CD4-positive, alpha-beta T cell treated with Interleukin-17A for 1 hour (primary cell): ENCODE data around the gene SEC14L2.
A peak's percentile ranks its signal among the peaks of the same experiment; 100 is the strongest.
"Not testable (repeated sequence)": the region's sequence is repeated elsewhere in the genome, so short reads cannot be mapped to it uniquely, and the experiment has no call there.

Experiments used
- DNase-seq: peaks from one replicate; pipeline ENCODE4 v3.0.0-alpha.2; 2020

The SEC14L2 gene

DNA sequence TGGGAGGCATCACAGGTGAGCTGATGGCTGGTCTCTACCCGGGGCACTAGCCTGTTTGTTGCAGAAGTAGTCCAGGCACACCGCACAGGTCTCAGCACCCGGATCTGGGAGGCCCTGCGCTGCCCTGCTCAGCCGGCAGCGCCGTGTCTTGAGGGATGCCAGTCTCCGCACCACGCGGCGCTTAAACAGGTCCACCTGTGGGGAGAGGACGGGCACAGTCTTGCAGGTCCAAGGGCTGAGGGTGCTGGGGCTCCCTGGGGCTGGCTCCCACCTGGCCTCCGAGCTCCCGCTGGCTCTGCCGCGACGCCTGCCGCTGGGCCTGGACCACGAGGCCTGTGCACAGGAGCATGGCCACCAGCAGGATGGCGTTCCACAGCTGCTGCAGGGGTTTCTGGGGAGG, 16.8 kb upstream of the SEC14L2 start:
- no peak for DNase-seq

DNA sequence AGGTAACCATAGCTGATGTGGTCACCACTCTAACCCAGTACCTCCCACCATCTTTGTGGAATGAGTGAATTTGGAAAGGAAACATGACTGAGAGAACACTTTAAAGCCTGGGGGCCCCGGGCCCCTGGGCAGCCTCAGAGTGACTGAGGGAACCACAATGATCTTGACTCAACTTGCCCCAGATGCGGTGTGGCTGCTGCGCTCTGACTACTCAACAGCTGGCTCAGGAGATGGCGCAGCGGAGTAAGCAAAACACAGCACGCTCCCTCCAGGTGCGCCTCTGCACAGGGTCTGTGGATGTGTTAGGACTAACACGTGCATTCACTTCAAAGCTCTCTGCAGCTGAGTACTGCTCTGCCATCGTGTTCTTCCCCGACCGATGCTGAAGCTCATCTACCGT, 15.6 kb upstream of the SEC14L2 start:
- DNase-seq, result no peak

DNA sequence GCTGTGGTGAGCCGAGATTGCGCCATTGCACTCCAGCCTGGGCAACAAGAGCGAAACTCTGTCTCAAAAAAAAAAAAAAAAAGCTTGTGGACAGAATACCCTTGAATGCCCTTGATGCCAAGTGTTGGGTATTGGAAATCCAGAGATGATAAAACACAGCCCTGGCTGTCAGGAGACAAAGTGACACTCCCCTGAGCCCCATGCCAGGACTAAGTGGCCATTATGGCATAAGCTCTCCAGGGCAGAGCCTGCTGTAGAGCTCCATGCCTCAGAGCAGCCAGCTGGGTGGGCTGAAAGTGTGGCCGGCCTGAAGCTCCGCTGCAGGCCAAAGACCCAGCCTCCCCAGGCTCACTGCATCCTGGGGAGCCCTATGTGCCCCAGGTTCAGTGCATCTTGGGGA, 14.5 kb upstream of the SEC14L2 start:
- no peak for DNase-seq

DNA sequence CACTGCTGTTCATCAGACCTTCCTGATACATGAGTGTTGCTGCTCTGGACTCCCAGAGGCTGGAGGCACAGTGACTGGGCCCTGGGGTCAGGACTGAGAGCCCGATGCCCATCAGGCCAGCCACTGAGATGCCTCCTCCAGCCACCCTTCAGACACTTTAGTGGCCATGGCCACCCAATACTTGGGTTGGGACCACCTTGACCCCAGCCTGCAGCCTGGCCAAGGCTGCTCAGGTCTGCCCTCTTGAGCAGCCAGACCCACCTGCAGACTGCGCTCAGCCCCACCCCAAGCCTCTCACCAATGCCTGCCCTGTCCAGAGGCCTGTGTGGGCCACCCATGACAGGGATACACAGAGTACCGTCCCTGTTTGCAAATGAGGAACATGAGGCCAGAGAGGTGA, 13.8 kb upstream of the SEC14L2 start:
- no peak for DNase-seq

DNA sequence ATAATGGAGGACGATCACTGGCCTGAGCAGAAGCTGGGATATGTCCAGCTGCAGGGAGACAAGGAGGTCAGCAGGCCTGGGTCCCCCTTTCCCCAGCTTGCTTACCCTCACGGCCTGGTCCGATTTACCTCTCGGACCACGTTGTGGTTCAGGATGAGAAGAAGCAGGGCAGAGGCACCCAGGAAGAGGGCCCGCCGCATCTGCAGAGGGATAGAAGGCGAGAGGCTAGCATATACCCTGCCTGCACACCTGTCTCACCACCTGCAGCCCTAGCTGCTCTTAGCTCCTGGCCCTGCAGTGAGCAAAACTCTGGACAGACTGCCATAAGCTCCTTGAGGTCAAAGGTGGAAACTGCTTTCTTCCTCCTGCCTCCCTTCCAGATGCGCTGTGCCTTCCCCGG, 10.9 kb upstream of the SEC14L2 start:
- DNase-seq, result no peak

DNA sequence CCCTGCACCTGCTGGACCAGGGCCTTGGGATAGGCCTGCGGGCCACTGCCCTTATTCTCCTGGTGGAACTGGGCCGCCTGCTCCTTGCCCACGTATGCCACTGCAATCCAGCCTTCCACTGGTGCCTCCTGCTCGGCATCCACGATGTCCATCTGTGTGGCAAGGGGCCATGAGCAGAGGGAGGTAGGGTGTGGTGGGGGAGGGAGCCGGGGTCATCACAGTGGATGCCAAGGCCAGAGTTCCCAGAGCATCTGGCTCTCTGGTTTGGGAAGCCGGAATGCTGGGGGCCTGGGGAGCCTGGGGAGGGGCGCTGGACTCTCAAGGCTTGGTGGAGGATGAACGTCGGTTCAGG, 10.2 kb upstream of the SEC14L2 start:
- DNase-seq, result no peak

DNA sequence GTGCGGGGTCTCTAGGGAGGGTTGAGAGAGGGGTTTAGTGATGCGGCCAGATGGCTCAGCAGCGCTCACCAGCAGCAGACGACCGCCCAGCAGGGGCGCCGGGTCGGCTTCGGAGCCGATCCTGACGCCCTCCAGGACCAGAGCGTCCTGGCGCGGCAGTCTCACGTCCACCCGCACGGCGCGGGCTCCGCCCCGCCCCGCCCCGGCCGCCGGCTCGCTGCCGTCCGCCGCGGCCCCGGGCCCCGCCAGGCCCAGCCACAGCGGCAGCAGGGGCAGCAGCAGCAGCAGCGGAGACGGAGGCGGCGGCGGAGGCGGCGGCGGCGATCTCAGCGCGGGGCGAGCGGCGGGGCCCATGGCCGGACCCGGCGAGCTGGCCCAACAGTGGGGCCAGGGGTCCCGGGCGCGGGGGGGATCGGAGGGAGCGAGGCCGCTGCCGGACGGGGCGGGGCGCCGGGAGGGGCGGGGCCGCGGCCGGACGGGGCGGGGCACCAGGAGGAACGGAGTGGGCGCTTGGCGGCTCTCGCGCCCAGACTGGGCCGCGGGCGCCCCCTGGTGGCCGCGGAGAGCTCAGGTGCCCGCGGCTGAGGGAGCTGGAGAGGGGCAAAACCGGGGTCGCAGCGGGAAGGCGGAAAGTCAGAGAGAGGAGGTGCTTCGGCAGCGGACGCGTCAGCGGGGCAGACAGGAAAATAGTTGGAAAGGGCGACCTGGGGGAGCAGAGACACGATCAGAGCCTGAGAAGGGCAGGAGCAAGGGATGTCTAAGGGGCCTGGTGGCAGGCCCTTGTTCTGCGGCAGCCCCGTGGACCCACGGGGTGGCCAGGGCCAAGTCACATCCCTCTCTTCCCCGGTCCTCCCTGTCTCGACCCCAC, 9.6 kb upstream of the SEC14L2 start, which contains the start of gene RNF215:
Gene RNF215, minus strand, starts transcription at position 452 of the 868 bp plus-strand sequence. Its CDS starts 98 bp downstream, at position 354.
- peak; percentile 76 for DNase-seq

DNA sequence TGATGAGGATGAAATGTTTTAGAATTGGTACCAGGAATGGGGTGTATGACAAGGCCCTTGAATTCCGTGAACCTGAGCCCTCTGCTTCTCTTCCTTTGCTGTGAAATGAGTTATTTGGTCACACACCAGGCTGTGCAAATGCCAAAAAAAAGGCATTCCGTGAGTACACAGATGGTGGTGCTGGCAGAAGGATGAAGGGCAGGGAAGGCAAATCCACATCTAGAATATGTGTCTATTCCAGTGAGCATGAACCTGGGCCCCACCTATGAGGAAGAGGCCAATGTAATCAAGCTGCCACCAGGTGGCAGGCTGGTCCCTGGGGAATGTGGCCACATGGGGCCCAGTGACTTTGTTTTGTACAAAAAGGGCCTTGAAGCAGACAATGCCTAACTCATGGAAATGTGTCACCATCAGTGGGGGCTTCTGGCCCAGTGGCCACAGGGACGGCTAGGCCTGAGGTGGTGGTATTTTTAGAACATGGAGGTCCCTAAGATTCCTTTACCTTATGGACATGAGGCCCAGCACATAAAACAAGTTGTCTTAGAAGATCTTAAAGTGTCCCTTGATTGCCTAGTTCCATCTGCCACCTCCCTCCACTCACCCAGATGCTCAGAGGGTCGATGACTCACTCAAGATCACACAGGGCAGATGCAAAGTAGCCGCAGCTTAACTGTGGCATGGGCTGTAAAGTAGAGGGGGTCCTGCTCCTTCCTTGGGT, 5.7 kb upstream of the SEC14L2 start:
- peak; percentile 83 for DNase-seq

DNA sequence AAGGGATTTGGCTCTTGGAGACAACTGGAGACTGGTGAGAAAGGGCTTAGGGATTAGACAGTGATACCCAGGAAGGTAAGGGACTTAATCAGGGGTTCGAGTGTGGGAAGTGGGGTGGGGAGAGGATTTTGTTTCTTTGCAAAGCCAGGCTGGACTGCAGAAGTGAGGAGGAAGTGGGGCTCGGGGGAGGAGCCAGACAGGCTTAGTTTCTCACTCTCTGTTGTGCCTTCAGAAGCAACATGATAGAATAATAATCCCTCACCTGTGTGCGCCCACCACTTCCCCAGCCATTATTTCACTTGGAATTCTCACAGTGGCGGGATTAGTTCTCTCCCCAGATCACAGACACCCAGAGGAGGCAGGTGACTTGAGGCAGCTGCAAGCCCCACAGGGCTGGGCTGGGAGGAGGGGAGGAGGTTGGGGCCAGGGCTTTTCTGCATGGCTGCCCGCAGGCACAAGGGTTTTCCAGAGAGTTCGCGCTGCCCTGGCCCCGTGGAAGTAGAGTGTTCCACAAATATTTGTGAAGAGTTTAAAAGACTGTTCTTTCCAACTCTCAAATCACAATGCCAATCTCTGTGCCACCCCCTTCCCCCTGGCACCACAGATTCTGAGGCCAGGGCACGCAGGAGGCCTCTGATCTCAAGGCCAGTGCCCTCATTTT, 4.0 kb upstream of the SEC14L2 start:
- DNase-seq, result no peak

DNA sequence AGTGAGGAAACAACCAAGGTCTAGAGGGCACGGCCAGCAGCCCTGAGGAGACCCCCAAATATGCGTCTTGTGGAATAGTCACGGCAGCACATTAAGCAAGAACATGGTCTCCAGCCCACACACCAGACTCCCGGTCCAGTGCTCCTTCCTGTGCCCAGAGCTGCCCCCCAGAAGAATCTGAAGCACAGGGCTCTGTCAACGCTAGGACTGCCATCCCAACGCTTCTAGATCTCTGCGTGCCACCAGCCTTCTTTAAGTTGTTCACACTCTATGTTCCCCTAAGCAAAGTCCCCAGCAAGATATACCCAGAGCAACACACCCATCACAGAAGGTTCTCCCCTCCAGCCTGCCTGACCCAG, 3.5 kb upstream of the SEC14L2 start:
- DNase-seq, result no peak

DNA sequence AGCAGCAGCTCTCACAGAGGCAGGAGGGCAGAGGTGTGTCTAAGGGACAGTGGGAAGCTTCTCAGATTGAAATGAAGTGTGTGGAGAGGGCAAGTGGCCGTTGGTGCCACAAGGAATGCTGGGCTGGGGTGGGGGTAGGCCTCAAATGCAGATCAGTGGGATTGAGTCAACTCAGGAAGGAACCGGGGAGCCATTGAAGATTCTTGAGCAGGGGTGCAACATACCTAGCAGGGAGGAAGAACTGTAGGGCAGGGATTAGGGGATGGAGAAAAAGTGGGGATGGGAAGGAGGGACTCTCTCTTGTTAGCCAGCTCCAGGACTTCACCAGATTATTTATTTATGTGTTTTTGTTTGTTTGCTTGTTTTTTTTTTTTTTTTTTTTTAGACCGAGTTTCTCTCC, 2.9 kb upstream of the SEC14L2 start:
- DNase-seq, result no peak

DNA sequence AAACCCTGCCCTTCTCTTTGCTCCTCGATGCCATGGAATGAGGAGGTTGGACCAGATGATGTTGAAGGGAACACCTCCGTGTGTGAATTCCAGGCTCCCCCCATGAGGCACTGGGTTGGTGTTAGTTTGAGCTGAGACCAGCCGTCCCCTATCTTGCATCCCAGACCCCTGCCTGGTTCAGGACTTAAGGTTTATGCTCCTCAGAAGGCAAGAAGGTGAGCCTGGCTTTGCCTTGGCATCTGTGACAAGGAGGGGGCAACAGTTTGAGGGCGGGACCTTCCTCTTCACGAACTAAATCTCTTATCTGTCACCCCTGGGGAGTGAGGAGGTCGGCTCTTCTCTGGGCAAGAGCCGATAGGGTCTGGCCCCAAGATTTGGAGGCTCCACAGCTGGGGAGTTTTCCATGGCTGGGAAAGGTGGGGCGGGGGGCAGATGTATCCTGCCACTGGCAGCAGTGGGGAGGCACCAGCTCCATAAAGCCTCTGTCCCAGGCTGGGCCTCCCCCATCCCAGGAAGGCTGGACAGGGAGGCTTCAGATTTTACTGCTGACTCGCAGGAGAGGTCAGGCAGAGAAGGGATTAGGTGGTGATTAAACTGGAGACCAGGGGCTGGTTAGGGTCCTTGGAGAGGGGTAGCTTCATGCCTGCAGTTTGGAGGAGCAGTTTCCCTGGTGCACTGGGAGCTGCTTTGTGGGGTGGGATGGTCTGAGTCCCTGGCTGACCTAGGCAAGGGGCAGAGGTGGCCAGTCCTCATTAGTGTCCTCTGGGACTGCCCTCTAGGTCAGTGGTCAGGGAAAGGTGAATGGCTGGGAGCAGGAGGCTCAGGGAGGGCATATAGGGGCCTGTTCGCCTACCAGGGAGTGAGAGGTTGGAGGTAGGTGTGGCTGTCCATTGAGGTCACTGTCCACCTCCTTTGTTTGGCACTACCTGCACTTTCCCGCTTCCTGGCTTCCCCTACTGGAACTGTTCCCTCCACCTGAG, 1.1 kb downstream of the SEC14L2 start:
- no peak for DNase-seq

DNA sequence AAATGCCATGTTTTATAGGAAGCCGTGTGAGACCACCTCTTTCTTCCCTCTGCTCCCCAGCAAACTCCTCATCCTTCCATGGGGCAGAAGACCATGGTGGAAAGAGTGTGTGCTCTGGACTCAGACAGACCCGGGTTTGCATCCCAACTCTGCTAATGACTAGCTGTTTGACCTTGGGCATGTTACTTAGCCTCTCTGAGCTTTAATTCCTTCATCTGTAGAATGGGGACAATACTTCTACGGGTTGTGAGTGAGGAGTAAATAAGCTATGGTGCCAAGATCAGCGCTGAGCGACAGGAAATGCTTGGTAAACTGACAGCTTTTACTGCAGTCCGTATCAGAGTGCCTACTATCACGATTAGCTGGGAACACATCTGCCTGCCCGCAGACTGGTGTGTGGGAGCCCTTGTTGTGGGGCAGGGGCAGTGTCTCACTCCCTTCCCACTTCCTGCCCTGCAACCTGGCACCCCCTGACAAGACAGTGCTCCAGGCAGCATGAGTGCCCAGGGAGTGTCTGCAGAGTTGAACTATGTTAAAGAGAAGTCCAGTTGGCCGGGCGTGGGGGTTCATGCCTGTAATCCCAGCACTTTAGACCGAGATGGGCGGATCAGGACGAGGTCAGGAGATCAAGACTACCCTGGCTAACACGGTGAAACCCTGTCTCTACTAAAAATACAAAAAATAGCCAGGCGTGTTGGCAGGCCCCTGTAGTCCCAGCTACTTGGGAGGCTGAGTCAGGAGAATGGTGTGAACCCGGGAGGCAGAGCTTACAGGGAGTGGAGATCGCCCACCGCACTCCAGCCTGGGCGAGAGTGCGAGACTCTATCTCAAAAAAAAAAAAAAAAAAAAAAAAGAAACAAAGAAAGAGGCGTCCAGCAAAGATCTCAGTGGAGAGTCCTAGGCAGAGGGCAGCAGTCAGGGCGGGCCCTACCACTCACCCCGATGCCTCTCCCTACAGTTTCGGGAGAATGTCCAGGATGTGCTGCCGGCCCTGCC, 2.2 kb downstream of the SEC14L2 start:
- DNase-seq, result no peak

DNA sequence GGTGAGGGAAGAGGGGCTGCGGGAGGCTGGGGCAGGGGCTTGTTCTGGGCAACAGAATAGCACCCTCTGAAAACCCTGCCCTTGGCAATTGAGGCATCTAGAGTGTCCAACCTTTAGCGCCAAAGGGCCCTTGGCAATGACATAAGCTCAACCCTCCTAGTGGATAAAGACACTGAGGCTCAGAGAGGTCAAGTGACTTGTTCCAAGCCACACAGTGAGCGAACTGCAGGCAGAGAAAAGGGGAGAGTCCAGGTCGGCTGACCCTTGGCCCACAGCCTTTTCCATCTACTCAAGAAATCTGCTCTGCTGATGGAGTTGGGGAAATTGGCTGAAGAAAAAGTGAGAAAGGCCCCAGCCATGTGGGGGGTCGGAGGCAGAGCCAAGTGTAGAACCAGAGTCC, 2.9 kb downstream of the SEC14L2 start:
- no peak for DNase-seq

DNA sequence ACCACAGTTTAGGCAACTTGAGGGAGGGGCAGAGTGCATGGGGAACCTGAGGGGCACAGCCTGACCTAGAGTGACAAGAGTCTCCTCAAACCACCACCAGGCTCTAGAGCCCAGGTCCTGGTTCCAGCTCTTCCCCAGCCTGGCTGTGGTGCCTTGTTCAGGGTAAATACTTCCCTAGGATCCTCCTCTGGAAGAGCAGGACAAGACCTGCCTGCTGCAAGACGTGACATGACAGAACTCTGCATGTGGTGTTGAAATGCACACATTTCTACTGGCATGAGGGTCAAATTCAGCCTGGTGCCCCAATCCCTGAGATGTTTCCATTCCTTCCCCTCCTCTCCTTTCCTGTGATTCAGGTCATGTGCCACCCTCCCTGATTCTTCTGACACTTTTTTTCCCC, 3.3 kb downstream of the SEC14L2 start:
- DNase-seq, result no peak

DNA sequence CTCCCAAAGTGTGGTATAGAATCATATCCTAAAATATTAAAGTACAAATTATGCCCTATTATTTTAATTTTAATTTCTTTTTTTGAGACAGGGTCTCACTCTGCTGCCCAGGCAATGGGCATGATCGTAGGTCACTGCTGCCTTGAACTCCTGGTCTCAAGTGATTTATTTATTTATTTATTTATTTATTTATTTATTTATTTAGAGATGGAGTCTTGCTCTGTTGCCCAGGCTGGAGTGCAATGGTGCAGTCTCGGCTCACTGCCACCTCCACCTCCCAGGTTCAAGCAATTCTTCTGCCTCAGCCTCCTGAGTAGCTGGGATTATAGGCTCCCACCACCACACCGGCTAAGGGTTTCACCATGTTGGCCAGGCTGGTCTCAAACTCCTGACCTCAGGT, 4.2 kb downstream of the SEC14L2 start:
- not testable (repeated sequence) for DNase-seq

DNA sequence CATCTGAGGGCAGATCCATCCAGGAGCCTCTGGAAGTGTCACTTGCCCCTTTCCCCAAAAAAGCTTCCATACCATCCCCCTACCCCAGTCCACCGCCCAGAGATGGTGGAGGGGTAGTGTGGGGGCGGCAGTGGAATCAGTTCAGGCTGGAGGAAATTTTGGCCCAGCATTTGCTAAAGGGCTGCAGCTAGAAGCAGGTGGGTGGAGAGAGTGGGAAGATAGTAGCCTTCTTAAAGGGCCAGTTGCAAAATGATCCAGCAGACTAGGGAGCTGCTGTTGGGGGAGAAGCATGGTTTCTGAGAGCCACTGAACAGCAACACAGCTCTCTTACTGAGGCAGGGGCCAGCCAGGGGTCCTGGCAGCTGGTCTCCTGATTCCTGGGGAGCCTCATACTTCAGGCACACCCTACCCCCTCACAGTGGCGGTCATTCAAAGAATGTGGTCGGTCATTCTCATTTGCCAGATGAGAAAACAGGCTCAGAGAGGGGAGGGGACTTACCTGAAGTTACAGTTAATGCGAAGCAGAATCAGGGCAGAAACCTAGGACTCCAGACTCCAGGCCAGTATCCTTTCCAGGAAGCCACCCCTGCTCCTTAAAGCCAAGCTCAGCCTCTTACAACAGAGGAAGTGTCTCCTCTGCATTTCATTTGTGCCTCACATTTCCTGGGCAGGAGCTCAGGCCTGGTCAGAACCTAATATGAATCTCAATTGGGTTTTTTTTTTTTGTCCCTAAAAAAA, 5.4 kb downstream of the SEC14L2 start:
- DNase-seq, result no peak

DNA sequence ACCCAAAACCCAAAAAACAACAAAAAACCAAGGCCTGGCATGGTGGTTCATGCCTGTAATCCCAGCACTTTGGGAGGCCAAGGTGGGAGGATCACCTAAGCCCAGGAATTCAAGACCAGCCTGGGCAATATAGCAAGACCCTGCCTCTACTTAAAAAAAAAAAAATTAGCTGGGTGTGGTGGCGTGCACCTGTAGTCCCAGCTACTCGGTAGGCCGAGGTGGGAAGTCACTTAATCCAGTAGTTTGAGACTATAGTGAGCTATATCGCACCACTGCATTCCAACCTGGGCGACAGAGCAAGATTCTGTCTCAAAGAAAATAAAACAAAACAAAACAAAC, 5.9 kb downstream of the SEC14L2 start:
- DNase-seq, result not testable (repeated sequence)

DNA sequence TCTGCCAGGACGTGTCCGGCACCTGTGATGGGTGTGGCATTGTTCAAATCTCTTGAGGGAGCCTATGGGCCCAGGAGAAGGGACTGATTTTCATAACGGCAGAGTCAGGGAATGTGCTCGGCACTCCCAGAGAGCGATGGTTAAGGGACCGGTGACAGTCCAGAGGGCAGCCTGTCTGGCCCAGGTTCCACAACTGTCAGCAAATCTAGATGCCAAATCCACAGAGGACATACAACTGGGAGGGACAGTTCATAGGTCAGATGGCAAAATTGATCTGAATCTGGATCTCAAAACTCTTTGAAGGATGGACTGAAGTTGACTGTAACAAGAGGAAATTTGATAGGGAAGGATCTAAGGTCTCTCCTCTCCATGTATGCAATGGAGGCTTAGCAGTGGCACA, 7.5 kb downstream of the SEC14L2 start:
- DNase-seq, result no peak

DNA sequence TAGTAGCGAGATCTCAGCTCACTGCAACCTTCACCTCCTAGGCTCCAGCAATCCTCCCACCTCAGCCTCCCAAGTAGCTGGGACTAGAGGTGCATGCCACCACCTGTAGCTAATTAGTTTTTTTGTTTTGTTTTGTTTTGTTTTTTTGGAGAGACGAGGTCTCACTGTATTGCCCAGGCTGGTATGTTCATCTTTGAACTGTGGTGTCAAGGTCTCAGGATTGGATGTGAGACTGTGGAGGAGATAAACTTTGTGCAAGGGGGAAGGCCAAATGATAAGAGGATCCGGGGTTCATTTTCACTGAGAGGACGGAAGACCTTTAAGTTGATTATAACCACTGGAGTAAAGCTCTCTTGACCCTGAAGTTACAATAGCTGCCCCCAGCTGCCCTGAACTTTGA, 8.9 kb downstream of the SEC14L2 start:
- no peak for DNase-seq

DNA sequence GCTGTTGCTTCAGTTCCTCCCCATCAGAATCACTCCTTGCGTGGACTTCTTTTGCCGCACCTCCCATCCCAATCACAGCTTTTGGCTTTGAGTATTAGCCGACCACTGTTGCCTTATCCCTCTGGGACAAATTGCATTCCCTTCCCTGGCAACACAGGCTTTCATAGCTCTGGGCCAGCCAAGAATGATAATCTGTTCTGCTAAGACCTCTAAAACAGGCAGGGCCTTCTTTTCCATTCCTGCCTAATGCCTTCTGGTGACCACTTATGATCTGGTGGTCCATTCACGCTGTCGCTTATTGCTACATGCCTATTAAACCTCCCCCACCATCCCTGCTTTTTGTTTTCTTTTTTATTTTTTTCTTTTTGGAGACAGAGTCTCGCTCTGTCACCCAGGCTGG, 9.6 kb downstream of the SEC14L2 start:
- no peak for DNase-seq
